Measurements from ENCODE around the gene EBNA1BP2. TPM values are rescaled to one million over a fixed set of nuclear protein-coding genes. Genes with fewer than 3 reads are reported as not detected.

Gene EBNA1BP2
- total and polyA plus RNA-seq, 2 donors (not counting 3 experiments of a cell fraction or from before 2014, with no cell fraction given), result 47.8 to 104 TPM

GRCh38 chr1:43188106-43188505 is 16.0 kb upstream of the EBNA1BP2 start:
- dilution Hi-C loops (cut with MboI; ENCODE audit: extremely low pct_ligation_motif_present, low sequenced_read_pairs), result no loop called here
- H3K9me3 ChIP-seq (replicated peaks; ENCODE audit: control insufficient read depth, insufficient read depth, low read length), result no peaks in the 10 kb centered on the region
- no peaks in the 10 kb centered on the region for H3K79me2 ChIP-seq (ENCODE audit: control insufficient read depth, insufficient read depth, low read length)
- H4K20me1 ChIP-seq (replicated peaks; ENCODE audit: control insufficient read depth, extremely low read depth, insufficient read depth, low read length), result no peaks in the 10 kb centered on the region
- no peak overlapping the region for H3K4me2 ChIP-seq (ENCODE audit: insufficient read depth, low read length)
- TF ChIP-seq JUN (IDR thresholded peaks at IDR 0.05; ENCODE audit: borderline replicate concordance, insufficient read depth, insufficient read length, low read depth), result no peak
- no peak for TF ChIP-seq EZH2 (IDR thresholded peaks at IDR 0.05; ENCODE audit: borderline replicate concordance, low read depth, low read length, severe bottlenecking)
- no peak for TF ChIP-seq MYC (IDR thresholded peaks at IDR 0.05; ENCODE audit: low read depth, low read length)
- TF ChIP-seq CTCF (IDR thresholded peaks at IDR 0.05; ENCODE audit: extremely low read depth in 1 of 2, insufficient read depth in 1 of 2, low read depth in 1 of 2, low read length in 2 of 2), result no peak
- no peak for TF ChIP-seq POLR2AphosphoS5 (IDR thresholded peaks at IDR 0.05; ENCODE audit: insufficient read depth, low read depth, low read length)
- TF ChIP-seq GATA2 (IDR thresholded peaks at IDR 0.05; ENCODE audit: insufficient read depth, insufficient read length, low read depth, low read length), result no peak
- TF ChIP-seq POLR2A (IDR thresholded peaks at IDR 0.05; ENCODE audit: low read depth, low read length), result no peak
- TF ChIP-seq FOS (IDR thresholded peaks at IDR 0.05; ENCODE audit: borderline replicate concordance, insufficient read depth, low read length), result no peak
- no peak for TF ChIP-seq MAX (IDR thresholded peaks at IDR 0.05; ENCODE audit: insufficient read depth, insufficient read length)
- peaks cover 0 to 2% of the 10 kb centered on the region in 2 experiments for H3K27me3 ChIP-seq (ENCODE audit: control insufficient read depth in 2 of 2, insufficient read depth in 2 of 2, low read length in 2 of 2)
- ChIA-PET CTCF (interaction anchor here (1.0 kb wide), 1 partner anchor 10 kb away, joined by 3 read pairs; no protein-coding TSS in a partner anchor), POLR2A (no interaction called here)
- H3K27ac ChIP-seq (ENCODE audit: insufficient read depth, low read depth, low read length), result no peak overlapping the region
- intact Hi-C loops (cut with micrococcal nuclease), result no loop called here
- no peak overlapping the region for H3K4me3 ChIP-seq (replicated peaks in 1 of 3; ENCODE audit: insufficient read depth in 1 of 3, low read depth in 1 of 3, low read length in 3 of 3)
- no peak overlapping the region for H2AFZ ChIP-seq (ENCODE audit: low read depth, low read length)
- no peaks in the 10 kb centered on the region for H3K9me1 ChIP-seq (replicated peaks; ENCODE audit: control insufficient read depth, extremely low read depth, insufficient read depth, low read length)
- H3K36me3 ChIP-seq (ENCODE audit: control insufficient read depth in 2 of 2, extremely low read depth in 1 of 2, insufficient read depth in 2 of 2, low read length in 2 of 2), result no peaks in the 10 kb centered on the region
- no peaks in the 10 kb centered on the region for H3K4me1 ChIP-seq (ENCODE audit: control insufficient read depth, extremely low read depth, insufficient read depth, low read length)
- no peak for DNase-seq (ENCODE audit: low read depth, low spot score)
- no TSS peak for BruUV-seq (replicated peaks)
- no peak for FAIRE-seq
- no peak overlapping the region for H3K9ac ChIP-seq (replicated peaks; ENCODE audit: extremely low read depth, insufficient read depth, low read length)
